Kidney (tissue), 14 donors: ENCODE results near the gene EMP2. TPM values are rescaled to one million over a fixed set of nuclear protein-coding genes. Genes with fewer than 3 reads are reported as not detected.

Experiments used
- DNase-seq, 5 donors: peaks; one replicate each; pipeline ENCODE4 v3.0.0-alpha.2; 2013 to 2020
- FAIRE-seq: peaks from 2 replicates; lab custom pipeline; 2012; peaks lifted over from hg19 to GRCh38; lab: Jason Lieb, UNC
- H3K27ac ChIP-seq, 2 donors: one replicate each; pipeline ENCODE4 v1.7.0; 2013; ENCODE audit warnings: low read depth in 2 of 2, low read length in 2 of 2, inconsistent platforms in 1 of 2
- H3K27me3 ChIP-seq: one replicate; pipeline ENCODE4 v1.7.1; 2013; ENCODE audit warnings: low read length, inconsistent platforms; ENCODE audit not compliant: control insufficient read depth, insufficient read depth
- H3K36me3 ChIP-seq, 3 donors: one replicate each; pipeline versions ENCODE4 v1.7.0 to v1.7.1; 2013; ENCODE audit warnings: low read length in 3 of 3, control low read depth in 1 of 3, inconsistent platforms in 1 of 3; ENCODE audit not compliant: insufficient read depth in 3 of 3, control insufficient read depth in 2 of 3
- H3K4me1 ChIP-seq, 3 donors: one replicate each; pipeline versions ENCODE4 v1.7.0 to v1.7.1; 2013; ENCODE audit warnings: low read length in 3 of 3, inconsistent platforms in 1 of 3, low read depth in 1 of 3; ENCODE audit not compliant: control insufficient read depth in 2 of 3, insufficient read depth in 2 of 3
- H3K4me3 ChIP-seq, 3 donors: one replicate each; pipeline versions ENCODE4 v1.7.0 to v1.8.1; 2013; ENCODE audit warnings: low read length in 3 of 3, control low read depth in 1 of 3, inconsistent platforms in 1 of 3
- H3K9ac ChIP-seq, 3 donors: one replicate each; pipeline versions ENCODE4 v1.7.0 to v1.7.1; 2013; ENCODE audit warnings: low read length in 3 of 3, control low read depth in 1 of 3, inconsistent platforms in 1 of 3
- H3K9me3 ChIP-seq, 3 donors: one replicate each; pipeline versions ENCODE4 v1.7.0 to v1.7.1; 2013; ENCODE audit warnings: low read length in 3 of 3, control low read depth in 1 of 3, inconsistent platforms in 1 of 3; ENCODE audit not compliant: control insufficient read depth in 2 of 3, insufficient read depth in 1 of 3
- intact Hi-C: fragments of 100-400 bp; cut with DNase I; formaldehyde crosslinking; loops from one replicate; pipeline ENCODE4 v1.11.1; 2022
- polyA plus RNA-seq: library from polyadenylated mRNA; stranded (reverse); fragments of 350-450 nt; fragmentation: Illumina TruSeq; extraction: RNeasy Lipid Tissue Mini Kit (QIAGEN cat#74804); gene quantifications from one replicate; pipeline ENCODE4 v1.2.3, GENCODE V29; 2014; ENCODE audit warnings: low read depth, low replicate concordance; ENCODE audit not compliant: insufficient read depth
- total RNA-seq: library from RNA; stranded (reverse); fragmentation: NEBNext Ultra II Directional; extraction: Animal tissue kit (Norgen Biotek cat#: 25700); gene quantifications from one replicate; pipeline ENCODE4 v1.2.1, GENCODE V29; 2021
- TF ChIP-seq, protein P1 (sequence below): IDR thresholded peaks from 3 replicates; pipeline ENCODE4 v1.5.1; 2012; ENCODE audit warnings: mild to moderate bottlenecking, moderate library complexity, borderline replicate concordance; ENCODE audit not compliant: insufficient read depth; ENCODE audit errors: extremely low read depth
- donor health status: control.
- donor health status: control.
- donor health status: control.
- donor health status: control.
- donor health status: control.
- donor health status: DM: yes; HTN: yes; CAD: no.
- donor health status: Normal renal cell carcinoma (clear cell type).

Gene EMP2
- total and polyA plus RNA-seq, 2 donors from 2014 or later: 14.5 to 25.8 TPM

DNA sequence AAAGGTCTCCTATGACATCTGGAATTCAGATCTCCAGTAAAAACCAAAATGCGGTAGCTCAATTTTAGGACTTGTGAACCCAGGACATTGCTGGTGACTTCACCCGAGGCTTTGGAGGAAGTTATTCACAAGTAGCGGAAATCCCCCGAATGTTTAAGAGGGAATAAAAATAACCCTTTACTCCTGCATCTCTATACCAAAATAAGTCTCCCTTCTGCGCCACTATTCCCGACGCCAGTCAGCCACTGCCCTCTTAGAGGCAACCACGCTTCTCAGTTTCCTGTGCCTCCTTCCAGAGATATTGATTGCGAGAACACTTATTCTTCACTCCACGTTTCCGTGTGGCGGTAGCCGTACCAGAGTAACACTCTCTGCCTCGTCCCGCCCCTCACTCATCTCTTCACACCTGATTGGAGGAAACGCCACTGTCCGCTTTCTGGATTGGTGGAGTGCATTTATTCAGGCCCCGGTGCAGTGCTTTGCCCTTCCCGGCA lies 27.4 kb downstream of the EMP2 start:
- Histone ChIP-seq H3K27me3 (no peaks in the 10 kb centered on the region), H3K9me3 (no peaks in the 10 kb centered on the region), H3K4me3 (no peak overlapping the region), H3K4me1 (no peaks in the 10 kb centered on the region), H3K36me3 (no peaks in the 10 kb centered on the region), H3K27ac (no peak overlapping the region), H3K9ac (no peak overlapping the region)
- FAIRE-seq: no peak
- intact Hi-C loops: no loop called here
- TF ChIP-seq, protein P1, sequence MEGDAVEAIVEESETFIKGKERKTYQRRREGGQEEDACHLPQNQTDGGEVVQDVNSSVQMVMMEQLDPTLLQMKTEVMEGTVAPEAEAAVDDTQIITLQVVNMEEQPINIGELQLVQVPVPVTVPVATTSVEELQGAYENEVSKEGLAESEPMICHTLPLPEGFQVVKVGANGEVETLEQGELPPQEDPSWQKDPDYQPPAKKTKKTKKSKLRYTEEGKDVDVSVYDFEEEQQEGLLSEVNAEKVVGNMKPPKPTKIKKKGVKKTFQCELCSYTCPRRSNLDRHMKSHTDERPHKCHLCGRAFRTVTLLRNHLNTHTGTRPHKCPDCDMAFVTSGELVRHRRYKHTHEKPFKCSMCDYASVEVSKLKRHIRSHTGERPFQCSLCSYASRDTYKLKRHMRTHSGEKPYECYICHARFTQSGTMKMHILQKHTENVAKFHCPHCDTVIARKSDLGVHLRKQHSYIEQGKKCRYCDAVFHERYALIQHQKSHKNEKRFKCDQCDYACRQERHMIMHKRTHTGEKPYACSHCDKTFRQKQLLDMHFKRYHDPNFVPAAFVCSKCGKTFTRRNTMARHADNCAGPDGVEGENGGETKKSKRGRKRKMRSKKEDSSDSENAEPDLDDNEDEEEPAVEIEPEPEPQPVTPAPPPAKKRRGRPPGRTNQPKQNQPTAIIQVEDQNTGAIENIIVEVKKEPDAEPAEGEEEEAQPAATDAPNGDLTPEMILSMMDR: no peak
- no peak for DNase-seq

DNA sequence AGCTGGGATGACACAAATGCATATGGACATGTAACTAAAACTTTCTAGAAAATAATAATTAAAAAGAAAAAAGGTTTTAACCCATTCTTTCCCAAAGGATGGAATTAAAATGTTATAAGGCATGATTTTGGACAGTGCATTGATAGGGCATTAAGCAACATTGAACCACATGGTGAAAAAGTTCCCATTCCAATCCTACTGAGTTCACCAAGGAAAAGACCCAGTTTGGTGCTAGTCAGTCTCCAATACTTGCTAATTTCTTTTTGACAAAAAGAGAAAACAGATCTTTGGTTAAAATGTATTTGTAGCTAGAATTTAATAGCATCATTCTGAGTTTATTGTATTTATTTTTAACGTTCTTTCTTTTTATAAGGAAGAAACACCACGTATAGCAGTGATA lies 28.1 kb downstream of the EMP2 start:
- intact Hi-C loops: no loop called here
- peaks cover 0 to 3% (median 0%) of the 10 kb centered on the region in 3 donors for H3K9me3 ChIP-seq
- TF ChIP-seq, protein P1: no peak
- H3K9ac ChIP-seq: no peak overlapping the region
- no peaks in the 10 kb centered on the region for H3K27me3 ChIP-seq
- H3K36me3 ChIP-seq: no peaks in the 10 kb centered on the region
- no peaks in the 10 kb centered on the region for H3K4me1 ChIP-seq
- H3K4me3 ChIP-seq: no peak overlapping the region
- FAIRE-seq (no peak), DNase-seq (no peak)
- no peak overlapping the region for H3K27ac ChIP-seq

DNA sequence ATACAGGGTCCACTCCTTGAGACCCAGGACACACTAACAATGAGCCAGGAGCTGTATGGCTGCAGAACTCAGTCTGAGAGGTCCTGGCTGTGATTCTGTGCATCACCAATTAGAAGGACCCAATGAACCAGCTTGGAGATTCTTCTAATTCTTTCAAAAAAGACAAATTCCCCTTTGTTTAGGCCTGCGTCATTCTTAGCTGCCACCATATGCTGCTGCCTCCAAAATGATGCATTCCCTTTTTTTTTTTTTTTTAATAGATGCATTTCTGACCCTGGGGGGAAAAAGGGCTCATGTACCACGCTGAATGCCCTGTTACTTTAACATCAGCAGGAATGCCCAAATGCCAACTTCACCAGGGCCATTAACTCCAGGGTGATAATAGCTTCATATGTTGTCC lies 28.5 kb downstream of the EMP2 start:
- H3K9ac ChIP-seq: no peak overlapping the region
- H3K36me3 ChIP-seq: no peaks in the 10 kb centered on the region
- H3K4me1 ChIP-seq: no peaks in the 10 kb centered on the region
- no peak for DNase-seq
- intact Hi-C loops: no loop called here
- no peak for FAIRE-seq
- TF ChIP-seq, protein P1: no peak
- H3K27me3 ChIP-seq: no peaks in the 10 kb centered on the region
- no peak overlapping the region for H3K4me3 ChIP-seq
- H3K27ac ChIP-seq: no peak overlapping the region
- peaks cover 0 to 3% (median 0%) of the 10 kb centered on the region in 3 donors for H3K9me3 ChIP-seq

DNA sequence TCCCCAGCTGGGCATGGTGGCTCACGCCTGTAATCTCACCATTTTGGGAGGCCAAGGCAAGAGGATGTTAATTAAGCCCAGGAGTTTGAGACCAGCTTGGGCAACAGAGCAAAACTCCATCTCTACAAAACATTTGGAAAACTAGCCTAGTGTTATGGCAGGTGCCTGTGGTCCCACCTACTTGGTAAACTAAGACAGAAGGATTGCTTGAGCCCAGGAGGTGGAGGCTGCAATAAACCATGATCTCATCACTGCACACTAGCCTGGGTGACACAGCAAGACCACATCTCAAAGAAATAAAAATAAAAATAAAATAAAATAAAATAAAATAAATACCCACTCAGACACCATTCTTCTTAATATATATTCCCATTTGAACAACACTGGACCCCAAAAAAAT lies 32.0 kb downstream of the EMP2 start:
- Histone ChIP-seq H3K27me3 (no peaks in the 10 kb centered on the region), H3K4me1 (no peaks in the 10 kb centered on the region), H3K9ac (no peak overlapping the region), H3K4me3 (no peak overlapping the region), H3K27ac (no peak overlapping the region), H3K36me3 (peaks cover 0 to 2% (median 0%) of the 10 kb centered on the region in 3 donors), H3K9me3 (peaks cover 0 to 3% (median 0%) of the 10 kb centered on the region in 3 donors)
- DNase-seq (no peak), FAIRE-seq (no peak)
- TF ChIP-seq, protein P1: no peak
- intact Hi-C loops: no loop called here
